SK-N-SH (cell line): ENCODE measurements around the gene FTO. TPM values are rescaled to one million over a fixed set of nuclear protein-coding genes. Genes with fewer than 3 reads are reported as not detected.

ENCODE experiments used
- CTCF ChIA-PET: fragments of 300-600, 350-600 bp; formaldehyde crosslinking; extraction: SDS; loops from one replicate; lab custom pipeline; 2021; lab: Yijun Ruan, JAX
- POLR2A ChIA-PET: fragments of 350-600 bp; sonication (Branson Sonifier 250); formaldehyde crosslinking; extraction: SDS; loops from one replicate; lab custom pipeline; 2020; ENCODE audit warnings: antibody characterized with exemption, inconsistent platforms; lab: Yijun Ruan, JAX
- DNase-seq: peaks from one replicate; pipeline ENCODE4 v3.0.0; 2012
- H2AFZ ChIP-seq: fragments of 200-600 bp; sonication (generic); 2 replicates; pipeline ENCODE4 v1.8.1; 2016; ENCODE audit warnings: antibody characterized with exemption, mild to moderate bottlenecking, low read depth
- H3F3A ChIP-seq: fragments of 200-600 bp; sonication (generic); replicated peaks from 2 replicates; pipeline ENCODE3; 2016; ENCODE audit warnings: antibody characterized with exemption, mild to moderate bottlenecking; ENCODE audit not compliant: insufficient read depth
- H3K27ac ChIP-seq, 2 experiments: fragments of 200-500 bp in 1 of 2; fragments of 200-600 bp in 1 of 2; sonication (Bioruptor generic) in 1 of 2; sonication (generic), shearing (Covaris generic) in 1 of 2; 2 replicates each; pipeline versions ENCODE4 v1.5.1 to v1.6.1; 2014 to 2016; ENCODE audit warnings: low read depth in 2 of 2, inconsistent platforms in 1 of 2, low read length in 1 of 2, mild to moderate bottlenecking in 1 of 2, mixed read lengths in 1 of 2
- H3K27me3 ChIP-seq: fragments of 200-600 bp; sonication (generic), shearing (Covaris generic); 2 replicates; pipeline ENCODE4 v1.6.1; 2016; ENCODE audit warnings: mixed run types; ENCODE audit not compliant: insufficient read depth
- H3K36me3 ChIP-seq, 2 experiments: fragments of 200-500 bp in 1 of 2; fragments of 200-600 bp in 1 of 2; sonication (Bioruptor generic) in 1 of 2; sonication (generic) in 1 of 2; replicated peaks in 1 of 2; 2 replicates each; pipeline versions ENCODE3 to v1.5.1; 2014 to 2016; ENCODE audit warnings: low read length in 1 of 2, mild to moderate bottlenecking in 1 of 2; ENCODE audit not compliant: insufficient read depth in 2 of 2, control insufficient read depth in 1 of 2
- H3K4me1 ChIP-seq, 2 experiments: fragments of 200-500 bp in 1 of 2; fragments of 200-600 bp in 1 of 2; sonication (Bioruptor generic) in 1 of 2; sonication (generic), shearing (Covaris generic) in 1 of 2; 2 replicates each; pipeline versions ENCODE4 v1.5.1 to v1.6.1; 2014 to 2016; ENCODE audit warnings: low read depth in 1 of 2, low read length in 1 of 2, mixed run types in 1 of 2; ENCODE audit not compliant: insufficient read depth in 2 of 2, control insufficient read depth in 1 of 2
- H3K4me2 ChIP-seq: fragments of 200-600 bp; sonication (generic), shearing (Covaris generic); 2 replicates; pipeline ENCODE4 v1.6.1; 2017; ENCODE audit warnings: mixed run types
- H3K4me3 ChIP-seq, 2 experiments: fragments of 200-500 bp in 1 of 2; fragments of 200-600 bp in 1 of 2; sonication (Bioruptor generic) in 1 of 2; sonication (generic), shearing (Covaris generic) in 1 of 2; 2 replicates each; pipeline versions ENCODE4 v1.5.1 to v1.8.1; 2014 to 2016; ENCODE audit warnings: low read depth in 2 of 2, inconsistent platforms in 1 of 2, low read length in 1 of 2, mild to moderate bottlenecking in 1 of 2, mixed read lengths in 1 of 2, moderate library complexity in 1 of 2
- H3K79me2 ChIP-seq: fragments of 200-600 bp; sonication (generic); 2 replicates; pipeline ENCODE4 v1.8.1; 2017; ENCODE audit warnings: mild to moderate bottlenecking; ENCODE audit not compliant: insufficient read depth
- H3K9ac ChIP-seq: fragments of 200-600 bp; sonication (generic); 2 replicates; pipeline ENCODE4 v1.6.1; 2017; ENCODE audit warnings: mixed run types
- H3K9me2 ChIP-seq: fragments of 200-600 bp; sonication (generic); 2 replicates; pipeline ENCODE4 v1.6.1; 2017; ENCODE audit warnings: mixed run types
- H3K9me3 ChIP-seq: fragments of 200-600 bp; sonication (generic); 2 replicates; pipeline ENCODE4 v1.6.1; 2017; ENCODE audit warnings: mixed run types, mild to moderate bottlenecking, moderate library complexity
- H4K20me1 ChIP-seq: fragments of 200-600 bp; sonication (generic); 2 replicates; pipeline ENCODE4 v1.6.1; 2017; ENCODE audit warnings: mild to moderate bottlenecking, mixed run types; ENCODE audit not compliant: insufficient read depth
- FOXJ3 ChIP-seq: sonication (generic); formaldehyde crosslinking; IDR thresholded peaks from 2 replicates; pipeline ENCODE4 v1.5.1; 2020; ENCODE audit warnings: mild to moderate bottlenecking, missing genetic modification reagents
- JUND ChIP-seq: IDR thresholded peaks from 2 replicates; pipeline ENCODE4 v1.4.0; 2012
- RAD21 ChIP-seq: IDR thresholded peaks from 2 replicates; pipeline ENCODE4 v1.6.1; 2012; ENCODE audit warnings: mild to moderate bottlenecking, low read length
- RCOR1 ChIP-seq: fragments of 150-350 bp; IDR thresholded peaks from 2 replicates; pipeline ENCODE4 v1.6.1; 2017; ENCODE audit warnings: antibody characterized with exemption, low read length
- RFX5 ChIP-seq: IDR thresholded peaks from 2 replicates; pipeline ENCODE4 v1.6.1; 2012; ENCODE audit warnings: mild to moderate bottlenecking, improper control_type of control experiment, low read length
- RXRA ChIP-seq: IDR thresholded peaks from 2 replicates; pipeline ENCODE4 v1.4.0; 2012; ENCODE audit warnings: low read depth, mild to moderate bottlenecking, borderline replicate concordance
- SIN3A ChIP-seq: IDR thresholded peaks from 2 replicates; pipeline ENCODE4 v1.6.1; 2012; ENCODE audit warnings: low read depth, mild to moderate bottlenecking, low read length, moderate library complexity, borderline replicate concordance
- TCF12 ChIP-seq: IDR thresholded peaks from 2 replicates; pipeline ENCODE4 v1.4.0; 2012
- TEAD4 ChIP-seq: IDR thresholded peaks from 2 replicates; pipeline ENCODE4 v1.4.0; 2012; ENCODE audit warnings: mild to moderate bottlenecking, borderline replicate concordance; ENCODE audit not compliant: insufficient read depth
- YY1 ChIP-seq: IDR thresholded peaks from 2 replicates; pipeline ENCODE4 v1.4.0; 2012; ENCODE audit warnings: low read depth, mild to moderate bottlenecking
- WGBS: methylation state at CpG from one replicate; pipeline ENCODE4 v1.1.6; 2017; ENCODE audit warnings: low lambda C conversion rate; 5-methylcytosine and 5-hydroxymethylcytosine counted together
- polyA plus RNA-seq, 3 experiments: library from polyadenylated mRNA; depleted of rRNA; stranded (reverse); fragments of >200 nt; gene quantifications; 2 replicates each; pipeline ENCODE4 v1.2.3, GENCODE V29; 2012
- TF ChIP-seq, protein P1 (sequence below): IDR thresholded peaks from 2 replicates; pipeline ENCODE4 v1.4.0; 2012; ENCODE audit warnings: low read depth, borderline replicate concordance

The FTO gene
- polyA plus RNA-seq, 1 of the 3 experiments (the other 2 are of a cell fraction) = 41.2 TPM

DNA sequence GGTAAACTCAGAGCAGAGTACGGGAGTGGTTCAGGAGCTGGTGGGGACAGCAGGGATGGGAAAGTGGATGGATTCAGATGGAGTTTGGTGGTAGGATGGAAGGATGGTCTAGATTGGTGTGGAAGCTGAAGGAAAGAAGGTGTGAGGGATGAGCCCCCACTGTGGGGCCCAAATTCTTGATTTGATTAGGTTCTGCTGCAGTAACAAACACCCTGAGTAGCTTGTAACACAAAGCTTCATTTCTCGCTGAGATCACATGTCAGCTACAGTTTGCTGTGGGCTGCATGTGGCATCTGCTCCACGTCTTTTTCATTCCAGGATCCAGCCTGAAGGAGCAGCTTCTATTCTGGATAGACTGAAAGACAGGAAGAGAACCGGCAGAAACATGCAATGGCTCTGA, 438.8 kb downstream of the FTO start:
- Histone ChIP-seq H3K4me3 (no peak overlapping the region), H3K9me3 (no peaks in the 10 kb centered on the region), H3F3A (peaks cover under 1% of the 10 kb centered on the region), H3K9me2 (no peaks in the 10 kb centered on the region), H3K9ac (no peak overlapping the region), H2AFZ (no peak overlapping the region), H3K27ac (no peak overlapping the region), H3K4me2 (no peak overlapping the region), H3K79me2 (no peaks in the 10 kb centered on the region), H3K27me3 (no peaks in the 10 kb centered on the region), H4K20me1 (no peaks in the 10 kb centered on the region)
- ChIA-PET CTCF (interaction anchor here (1.6 kb wide), 1 partner anchor 23 kb away, joined by 3 read pairs; no protein-coding TSS in a partner anchor), POLR2A (no interaction called here)
- DNase-seq = no peak
- 70% methylated on average over 4 of the region's 4 CpGs for WGBS
- no peak for TF ChIP-seq SIN3A
- no peak for TF ChIP-seq JUND
- no peak for TF ChIP-seq YY1
- no peak for TF ChIP-seq RXRA
- TF ChIP-seq TEAD4 = no peak
- TF ChIP-seq, all 33 proteins: peak for 0
- no peaks in the 10 kb centered on the region for H3K36me3 ChIP-seq
- peaks cover 0 to 3% of the 10 kb centered on the region in 2 experiments; a peak in 2 of 4 replicates for H3K4me1 ChIP-seq

- no peak overlapping the region for H3K9ac ChIP-seq
- ChIA-PET CTCF (interaction anchor here (1.6 kb wide), 1 partner anchor 24 kb away, joined by 3 read pairs; no protein-coding TSS in a partner anchor), POLR2A (no interaction called here)
- no peaks in the 10 kb centered on the region for H4K20me1 ChIP-seq
- 91% methylated on average over 4 of the region's 4 CpGs for WGBS
- H3K27ac ChIP-seq = no peak overlapping the region
- H3K27me3 ChIP-seq = no peaks in the 10 kb centered on the region
- H3K9me2 ChIP-seq = no peaks in the 10 kb centered on the region
- H3K4me1 ChIP-seq = peaks cover 0 to 3% of the 10 kb centered on the region in 2 experiments; a peak in 2 of 4 replicates
- no peak overlapping the region for H2AFZ ChIP-seq
- TF ChIP-seq TEAD4 = no peak
- TF ChIP-seq, protein P1, sequence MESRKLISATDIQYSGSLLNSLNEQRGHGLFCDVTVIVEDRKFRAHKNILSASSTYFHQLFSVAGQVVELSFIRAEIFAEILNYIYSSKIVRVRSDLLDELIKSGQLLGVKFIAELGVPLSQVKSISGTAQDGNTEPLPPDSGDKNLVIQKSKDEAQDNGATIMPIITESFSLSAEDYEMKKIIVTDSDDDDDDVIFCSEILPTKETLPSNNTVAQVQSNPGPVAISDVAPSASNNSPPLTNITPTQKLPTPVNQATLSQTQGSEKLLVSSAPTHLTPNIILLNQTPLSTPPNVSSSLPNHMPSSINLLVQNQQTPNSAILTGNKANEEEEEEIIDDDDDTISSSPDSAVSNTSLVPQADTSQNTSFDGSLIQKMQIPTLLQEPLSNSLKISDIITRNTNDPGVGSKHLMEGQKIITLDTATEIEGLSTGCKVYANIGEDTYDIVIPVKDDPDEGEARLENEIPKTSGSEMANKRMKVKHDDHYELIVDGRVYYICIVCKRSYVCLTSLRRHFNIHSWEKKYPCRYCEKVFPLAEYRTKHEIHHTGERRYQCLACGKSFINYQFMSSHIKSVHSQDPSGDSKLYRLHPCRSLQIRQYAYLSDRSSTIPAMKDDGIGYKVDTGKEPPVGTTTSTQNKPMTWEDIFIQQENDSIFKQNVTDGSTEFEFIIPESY = no peak
- no peak for TF ChIP-seq TCF12
- TF ChIP-seq YY1 = no peak
- TF ChIP-seq RAD21 = no peak
- TF ChIP-seq RCOR1 = no peak
- no peak for TF ChIP-seq RFX5
- TF ChIP-seq FOXJ3 = no peak
- DNase-seq = no peak
- H3K9me3 ChIP-seq = no peaks in the 10 kb centered on the region
- H3K4me3 ChIP-seq = no peak overlapping the region
- no peaks in the 10 kb centered on the region for H3K36me3 ChIP-seq
- H3K4me2 ChIP-seq = no peak overlapping the region
- no peaks in the 10 kb centered on the region for H3F3A ChIP-seq
- no peaks in the 10 kb centered on the region for H3K79me2 ChIP-seq
Measured at GRCh38 chr16:54143410-54143809, 439.5 kb downstream of the FTO start.
